HG03097 (cell line): ENCODE data around the gene ACCS.

Experiments
- ATAC-seq: cut with Tn5 transposase; IDR thresholded peaks from one replicate; pipeline ENCODE4 v1.9.1; 2021; ENCODE audit not compliant: unreplicated experiment, low FRiP score

The ACCS gene

DNA sequence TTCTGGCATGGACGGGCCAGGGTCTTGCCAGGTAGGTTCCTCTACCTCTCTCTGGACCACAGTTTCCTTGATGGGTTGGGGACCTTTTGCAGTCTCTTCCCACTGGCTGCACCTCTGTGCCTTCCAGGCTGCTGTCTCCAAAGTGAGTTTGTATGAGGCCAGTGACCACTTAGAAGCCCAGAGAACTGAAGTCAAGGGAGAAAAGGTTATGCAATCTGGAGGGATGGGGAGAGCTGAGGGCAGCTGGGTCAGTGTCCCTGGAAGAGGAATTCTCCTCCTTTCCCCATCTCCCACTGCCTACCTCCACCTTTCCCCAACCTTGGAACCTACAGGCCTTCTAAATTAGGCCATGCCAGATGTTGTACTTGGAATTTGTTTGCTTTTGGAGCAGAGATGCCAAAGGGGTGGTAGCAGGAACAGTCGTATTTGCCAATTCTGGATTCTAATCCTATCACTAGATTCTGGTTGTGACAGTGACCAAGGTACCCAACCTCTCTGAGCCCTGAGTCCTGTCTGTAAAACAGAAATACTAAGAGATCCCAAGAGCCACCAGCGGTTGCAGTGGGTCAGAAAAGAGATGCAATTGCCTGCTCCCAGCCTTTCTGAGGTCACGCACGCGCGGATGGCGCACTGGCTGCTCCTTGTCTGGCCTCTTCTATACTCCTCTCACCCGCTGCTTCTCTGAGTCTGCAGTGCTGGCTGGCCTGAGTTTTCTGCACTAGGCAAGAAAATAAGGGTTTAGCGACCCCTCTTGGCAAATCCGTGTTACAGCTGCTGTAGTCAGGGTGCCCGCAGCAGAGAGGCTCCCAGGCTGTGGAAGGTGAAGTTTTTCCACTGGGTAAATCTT lies 29.0 kb upstream of the ACCS start:
- ATAC-seq = no peak

DNA sequence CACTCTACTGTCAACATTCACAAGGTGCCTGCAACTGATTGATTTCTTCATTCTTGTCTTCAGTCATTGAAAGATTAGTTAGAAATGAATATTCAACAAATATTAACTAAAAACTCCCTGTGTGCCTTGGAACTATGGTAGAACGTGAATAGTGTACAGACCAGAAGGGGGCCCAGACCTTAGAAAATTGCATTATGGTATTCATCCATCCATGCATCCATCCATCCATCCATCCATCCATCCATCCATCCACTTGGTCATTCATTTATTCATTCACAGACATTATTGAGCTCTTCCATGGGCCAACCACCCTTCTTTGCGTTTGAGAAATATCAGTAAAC lies 28.4 kb upstream of the ACCS start:
- ATAC-seq = no peak

DNA sequence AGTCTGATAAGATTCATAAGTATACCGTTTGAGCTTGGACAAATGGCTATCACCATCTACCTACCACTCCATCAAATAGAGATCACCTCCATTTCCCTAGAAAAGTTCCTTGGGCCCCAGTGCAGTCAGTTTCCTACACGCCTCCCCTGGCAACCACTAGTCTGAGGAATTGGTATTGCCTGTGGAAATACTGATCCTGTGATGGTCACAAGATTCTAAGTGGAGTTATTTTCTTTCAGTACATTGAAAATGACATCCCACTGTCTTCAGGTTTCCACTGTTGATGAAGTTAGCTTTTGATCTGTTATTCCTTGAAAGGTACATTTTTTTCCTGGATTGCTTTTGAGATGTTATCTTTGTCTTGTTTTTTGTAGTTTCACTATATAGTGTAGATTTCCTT lies 22.9 kb upstream of the ACCS start:
- no peak for ATAC-seq

DNA sequence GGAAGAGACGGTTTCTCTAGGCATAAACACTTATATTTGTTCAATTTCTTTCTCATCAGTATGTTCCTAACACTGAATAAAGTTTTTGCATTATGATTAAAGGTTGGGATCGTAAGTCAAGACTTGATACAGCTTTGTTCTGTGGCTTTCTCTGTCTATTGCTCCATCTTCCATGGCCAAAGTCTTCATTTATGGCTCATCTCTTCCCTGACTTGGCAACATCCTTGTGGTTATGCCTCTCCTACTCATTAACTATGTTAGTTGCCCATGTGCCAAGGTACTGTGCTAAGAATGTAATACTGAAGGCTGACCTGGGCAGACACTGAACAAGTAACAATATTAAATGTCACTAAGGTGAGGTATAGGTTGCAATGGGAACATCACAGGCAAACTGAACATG lies 19.9 kb upstream of the ACCS start:
- ATAC-seq = no peak

DNA sequence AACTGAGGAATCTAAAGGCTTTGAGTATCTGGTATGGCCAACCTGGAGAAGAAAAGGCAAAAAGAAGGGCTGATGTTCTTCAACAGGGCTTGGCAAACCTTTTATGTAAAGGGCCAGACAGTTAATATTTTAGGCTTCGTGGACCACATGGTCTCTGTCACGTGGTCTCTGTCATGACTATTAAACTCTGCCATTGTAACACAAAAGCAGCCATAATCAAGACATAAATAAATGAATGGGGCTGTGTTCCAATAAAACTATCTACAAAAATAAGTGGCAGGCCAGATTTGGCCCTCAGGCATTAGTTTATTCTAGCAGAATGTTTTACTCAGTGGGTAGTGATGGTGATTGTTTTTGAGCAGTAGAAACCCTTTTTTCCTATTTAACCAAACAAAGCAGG lies 18.8 kb upstream of the ACCS start:
- no peak for ATAC-seq

DNA sequence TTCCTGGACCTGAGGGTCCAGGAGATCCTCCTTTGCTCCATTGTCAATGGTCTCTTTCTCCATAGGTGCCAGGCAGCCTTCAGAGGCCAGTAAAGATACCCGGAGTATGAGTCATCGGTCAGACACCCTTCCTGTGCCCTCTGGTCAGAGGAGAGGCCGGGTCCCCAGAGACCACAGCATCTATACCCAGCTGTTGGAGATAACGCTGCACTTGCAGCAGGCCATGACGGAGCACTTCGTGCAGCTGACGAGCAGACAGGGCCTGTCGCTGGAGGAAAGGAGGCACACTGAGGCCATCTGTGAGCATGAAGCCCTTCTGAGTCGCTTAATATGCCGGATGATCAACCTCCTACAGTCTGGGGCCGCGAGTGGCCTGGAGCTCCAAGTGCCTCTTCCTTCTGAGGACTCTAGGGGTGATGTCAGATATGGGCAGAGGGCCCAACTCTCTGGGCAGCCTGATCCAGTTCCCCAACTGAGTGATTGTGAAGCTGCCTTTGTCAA lies 18.1 kb upstream of the ACCS start, which contains the start of gene ACCSL:
ACCSL (plus strand) TSS at position 51 of the 501 bp plus-strand sequence; CDS start at position 107, 56 bp downstream.
- no peak for ATAC-seq

DNA sequence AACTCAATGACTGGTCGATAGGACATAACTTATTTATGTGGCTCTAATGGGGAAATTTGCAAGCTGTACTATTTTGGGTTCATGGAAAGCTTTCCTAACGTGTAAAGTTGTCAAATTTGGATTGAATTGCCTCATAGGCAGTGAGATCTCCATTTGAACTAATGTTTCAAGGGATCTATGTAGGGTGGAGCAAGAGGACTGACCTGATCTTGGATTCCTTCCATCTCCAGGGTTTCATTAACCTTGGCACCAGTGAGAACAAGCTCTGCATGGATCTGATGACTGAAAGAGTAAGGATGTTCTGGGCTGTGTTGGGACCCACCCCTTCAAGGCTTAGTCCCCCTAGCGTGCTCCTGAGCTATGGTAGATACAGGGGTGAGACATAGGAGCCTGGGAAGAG lies 16.2 kb upstream of the ACCS start:
- ATAC-seq = no peak

DNA sequence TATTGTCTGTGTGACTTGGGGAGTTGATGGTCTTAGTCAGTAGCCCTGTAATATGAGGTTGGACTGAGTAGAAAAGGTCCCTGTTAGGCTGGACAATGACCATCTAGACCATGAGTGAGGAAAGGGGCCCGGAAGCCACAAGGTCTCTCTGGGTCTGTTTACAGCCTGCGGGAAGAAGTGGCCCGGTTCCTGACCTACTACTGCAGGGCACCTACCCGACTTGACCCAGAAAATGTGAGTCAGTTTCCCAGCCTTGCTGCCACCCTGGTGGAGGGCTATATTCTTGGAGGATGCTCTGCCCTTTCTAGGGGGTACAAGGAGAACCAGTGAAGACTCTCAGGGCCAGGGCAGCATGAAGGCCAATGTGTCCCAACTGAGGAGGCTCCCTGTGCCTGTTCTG lies 14.9 kb upstream of the ACCS start:
- no peak for ATAC-seq

DNA sequence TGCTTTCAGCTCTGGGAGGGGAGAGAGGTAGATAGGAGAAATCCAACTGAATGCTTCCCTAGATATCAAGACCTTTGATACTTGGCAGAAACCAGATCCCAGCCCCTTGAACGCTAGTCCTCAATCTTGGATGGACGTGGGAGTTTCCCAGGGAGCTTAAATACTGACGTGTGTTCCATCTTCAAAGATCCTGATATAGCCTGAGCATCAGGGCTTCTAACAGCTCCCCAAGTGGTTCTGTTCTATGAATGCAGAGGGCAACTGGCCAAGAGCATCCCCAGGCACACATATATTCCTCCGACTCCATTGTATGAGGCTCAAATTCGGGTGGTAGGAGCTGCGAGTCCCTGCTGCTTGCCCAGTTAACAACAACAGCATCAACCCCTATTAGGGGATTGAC lies 8.7 kb upstream of the ACCS start:
- ATAC-seq = no peak

DNA sequence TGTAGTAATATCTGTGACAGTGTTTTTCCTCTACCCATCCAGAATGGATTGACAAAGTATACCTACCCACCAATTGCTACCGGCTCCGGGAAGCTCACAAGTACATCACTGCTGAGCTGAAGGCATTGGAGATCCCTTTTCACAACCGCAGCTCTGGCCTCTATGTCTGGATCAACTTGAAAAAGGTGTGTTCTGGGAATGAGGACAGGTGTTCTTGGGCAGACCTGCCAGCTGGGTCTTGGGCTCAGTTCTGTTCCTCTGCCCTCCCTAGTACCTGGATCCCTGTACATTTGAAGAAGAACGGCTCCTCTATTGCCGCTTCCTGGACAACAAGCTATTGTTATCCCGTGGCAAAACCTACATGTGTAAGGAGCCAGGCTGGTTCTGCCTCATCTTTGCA lies 7.8 kb upstream of the ACCS start:
- no peak for ATAC-seq

DNA sequence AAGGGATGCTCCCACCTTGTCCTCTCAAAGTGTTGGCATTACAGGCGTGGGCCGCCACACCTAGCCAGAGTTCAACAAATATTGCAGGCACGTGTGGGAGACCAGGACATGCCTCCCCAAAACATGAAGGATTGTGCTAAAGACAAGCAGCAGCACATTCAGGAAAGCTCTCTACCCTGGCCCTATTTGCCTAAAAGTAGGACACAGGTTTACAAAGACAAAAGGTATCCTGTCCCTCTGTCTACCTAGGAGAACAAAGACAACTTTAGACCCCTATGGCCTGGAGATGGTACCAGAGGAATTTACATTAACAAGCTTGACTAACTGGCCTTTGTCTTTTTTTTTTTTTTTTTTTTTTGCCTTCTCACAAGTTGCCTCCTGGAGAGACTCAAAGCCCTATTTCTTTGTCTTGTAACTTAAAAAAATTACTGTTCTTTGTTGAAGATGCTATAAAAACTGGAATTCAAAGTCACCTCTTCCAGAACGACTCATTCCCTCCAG lies 859 bp upstream of the ACCS start:
- ATAC-seq = no peak

DNA sequence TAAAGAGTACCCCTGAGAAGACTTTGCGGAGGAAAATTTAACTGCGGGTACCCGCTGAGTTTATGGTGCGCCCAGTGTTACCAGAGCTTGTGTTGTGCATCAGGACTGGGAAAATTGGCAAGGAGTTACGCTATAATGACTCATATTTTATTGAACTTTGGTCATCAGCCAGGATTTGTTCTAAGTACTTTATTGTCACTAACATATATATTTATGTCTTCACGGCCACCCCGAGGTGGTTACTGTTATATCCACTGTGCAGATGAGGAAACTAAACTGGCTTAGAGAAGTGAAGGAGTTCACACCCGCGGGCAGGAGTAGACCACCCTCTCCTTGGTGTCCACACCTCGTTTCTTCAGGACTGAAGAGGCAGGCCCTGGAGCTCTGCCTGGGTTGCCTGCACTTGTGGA lies 667 bp downstream of the ACCS start:
- no peak for ATAC-seq

DNA sequence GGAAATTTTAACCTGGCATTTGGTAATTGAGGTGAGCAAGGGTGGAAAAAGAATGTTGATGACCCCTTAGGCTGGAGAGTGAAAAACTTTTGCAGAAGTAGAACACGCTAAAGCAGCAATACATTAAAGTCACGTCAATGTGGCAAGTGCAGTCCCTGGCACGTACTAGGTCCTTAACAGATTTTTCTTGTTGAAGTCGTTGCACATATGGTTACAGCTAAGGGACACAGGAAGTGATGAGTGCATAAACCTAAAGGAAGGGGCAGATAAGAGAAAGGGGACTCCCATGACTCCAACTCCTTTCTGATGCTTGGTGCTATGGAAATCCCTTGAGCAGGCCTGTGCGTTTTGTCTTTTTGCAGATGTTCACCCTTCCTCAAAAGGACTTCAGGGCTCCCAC lies 1.2 kb downstream of the ACCS start:
- ATAC-seq = no peak

DNA sequence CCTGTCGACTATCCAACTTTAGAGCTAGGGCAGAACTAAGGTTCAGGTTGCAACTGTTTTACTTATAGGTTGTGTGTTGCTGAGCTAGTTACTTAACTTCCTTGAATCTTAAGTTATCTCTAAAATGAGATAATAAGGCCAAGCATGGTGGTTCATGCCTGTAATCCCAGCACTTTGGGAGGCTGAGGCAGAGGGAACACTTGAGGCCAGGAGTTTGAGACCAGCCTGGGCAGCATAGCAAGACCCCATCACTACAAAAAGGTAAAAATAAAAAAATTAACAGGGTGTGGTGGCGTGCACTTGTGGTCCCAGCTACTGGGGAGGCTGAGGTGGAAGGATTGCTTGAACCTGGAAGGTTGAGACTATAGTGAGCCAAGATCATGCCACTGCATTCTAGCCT lies 2.1 kb downstream of the ACCS start:
- ATAC-seq = no peak

DNA sequence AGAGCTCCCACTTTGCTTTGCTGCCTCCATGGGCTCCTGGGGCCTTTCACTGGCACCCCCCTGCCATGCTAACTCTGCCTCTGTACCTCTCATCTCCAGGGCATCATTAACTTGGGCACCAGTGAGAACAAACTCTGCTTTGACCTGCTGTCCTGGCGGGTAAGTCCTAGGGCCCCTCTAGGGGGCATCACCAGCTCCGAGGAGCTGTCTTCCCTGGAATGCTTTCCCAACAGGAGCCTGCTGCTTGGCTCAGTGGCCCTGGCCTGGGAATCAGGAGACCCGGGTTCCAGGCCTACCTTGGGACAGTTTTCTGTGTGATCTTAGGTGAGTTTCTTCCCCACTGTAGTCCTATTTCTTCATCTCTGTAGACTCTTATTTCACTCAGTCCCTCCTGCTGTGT lies 5.1 kb downstream of the ACCS start:
- no peak for ATAC-seq

DNA sequence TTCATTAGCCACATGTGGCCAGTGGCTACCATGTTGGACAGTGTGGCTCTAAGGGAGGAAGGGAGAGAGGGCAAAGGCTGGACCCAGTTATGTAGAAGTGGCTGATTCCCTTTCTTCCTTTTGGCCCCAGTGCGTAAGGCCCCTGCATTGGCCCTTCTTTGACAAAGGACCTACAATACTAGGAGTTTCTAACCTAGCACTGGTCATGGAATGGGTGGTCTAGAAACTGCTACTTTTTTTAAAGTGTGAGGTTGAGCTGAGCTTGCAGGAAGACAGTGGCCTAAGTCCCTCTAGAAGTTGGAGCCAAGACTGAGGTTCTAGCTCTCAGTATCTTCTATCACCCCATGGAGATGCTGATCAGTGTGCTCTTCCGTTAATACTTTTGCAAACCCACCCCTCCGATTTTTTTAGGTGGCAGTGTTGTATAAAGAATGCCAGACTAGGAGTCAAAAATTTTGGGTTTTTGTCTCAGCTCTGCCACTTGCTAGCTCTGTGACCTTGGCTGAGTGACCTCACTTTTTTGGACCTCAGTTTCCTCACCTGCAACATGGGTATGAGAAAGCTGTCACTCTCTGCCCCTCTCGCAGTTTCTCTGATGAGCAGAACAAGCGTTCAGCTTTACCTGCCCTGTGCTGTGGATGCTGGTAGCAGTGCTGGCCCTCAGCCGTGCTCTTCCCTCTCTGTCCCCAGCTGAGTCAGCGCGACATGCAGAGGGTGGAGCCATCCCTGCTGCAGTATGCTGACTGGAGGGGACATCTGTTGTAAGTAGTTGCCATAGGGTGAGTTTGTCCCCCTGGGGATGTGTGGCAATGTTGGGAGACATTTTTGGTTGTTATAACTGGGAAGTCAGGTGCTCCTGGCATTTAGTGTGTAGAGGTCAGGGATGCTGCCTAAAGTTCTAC lies 6.9 kb downstream of the ACCS start:
- ATAC-seq = no peak

DNA sequence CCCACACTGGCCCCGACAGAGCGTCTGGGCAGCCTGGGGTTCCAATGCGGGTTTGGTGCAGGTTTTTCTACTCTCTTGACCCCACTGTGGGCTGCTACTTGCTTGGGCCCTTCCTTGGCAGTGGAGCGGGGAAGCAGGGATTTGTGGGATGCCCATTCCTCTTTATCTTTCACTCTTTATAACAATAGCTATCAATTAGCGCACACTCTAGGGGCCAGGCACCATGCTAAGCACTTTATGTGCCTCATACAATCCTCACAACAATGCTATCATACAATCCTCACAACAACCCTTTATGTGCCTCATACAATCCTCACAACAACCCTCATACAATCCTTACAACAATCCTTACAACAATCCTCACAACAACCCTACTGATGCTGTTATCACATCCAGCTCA lies 12.7 kb downstream of the ACCS start:
- no peak for ATAC-seq

DNA sequence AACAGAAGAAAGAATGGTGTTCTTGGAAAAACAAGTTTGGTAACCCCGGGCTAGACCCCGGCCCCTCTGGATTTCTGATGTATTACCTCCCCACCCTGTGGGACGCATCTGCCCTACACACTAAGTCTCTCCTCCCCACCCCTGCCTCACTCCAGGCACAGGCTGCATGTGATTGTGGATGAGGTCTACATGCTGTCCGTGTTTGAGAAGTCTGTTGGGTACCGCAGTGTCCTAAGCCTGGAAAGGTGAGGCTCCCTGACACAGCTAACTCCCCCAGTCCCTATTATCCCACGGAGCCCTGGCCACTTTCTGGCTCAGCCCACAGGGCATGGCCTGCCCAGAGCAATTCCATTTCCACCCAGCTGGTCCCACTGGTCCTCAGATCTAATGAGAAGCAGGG lies 13.3 kb downstream of the ACCS start:
- no peak for ATAC-seq

DNA sequence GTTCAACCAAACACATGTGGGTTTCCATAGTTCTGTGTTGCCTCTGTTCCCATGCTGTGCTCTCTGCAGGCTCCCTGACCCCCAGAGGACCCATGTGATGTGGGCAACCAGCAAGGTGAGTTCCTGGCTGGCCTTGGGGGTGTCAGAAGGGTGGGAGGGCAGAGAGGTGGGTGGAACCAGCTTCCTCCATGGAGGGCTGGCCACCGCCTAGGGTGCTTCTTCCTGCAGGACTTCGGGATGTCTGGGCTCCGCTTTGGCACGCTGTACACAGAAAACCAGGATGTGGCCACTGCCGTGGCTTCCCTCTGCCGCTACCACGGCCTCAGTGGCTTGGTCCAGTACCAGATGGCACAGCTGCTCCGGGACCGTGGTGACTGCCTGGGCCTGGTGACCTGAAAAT lies 14.9 kb downstream of the ACCS start:
- ATAC-seq = no peak

DNA sequence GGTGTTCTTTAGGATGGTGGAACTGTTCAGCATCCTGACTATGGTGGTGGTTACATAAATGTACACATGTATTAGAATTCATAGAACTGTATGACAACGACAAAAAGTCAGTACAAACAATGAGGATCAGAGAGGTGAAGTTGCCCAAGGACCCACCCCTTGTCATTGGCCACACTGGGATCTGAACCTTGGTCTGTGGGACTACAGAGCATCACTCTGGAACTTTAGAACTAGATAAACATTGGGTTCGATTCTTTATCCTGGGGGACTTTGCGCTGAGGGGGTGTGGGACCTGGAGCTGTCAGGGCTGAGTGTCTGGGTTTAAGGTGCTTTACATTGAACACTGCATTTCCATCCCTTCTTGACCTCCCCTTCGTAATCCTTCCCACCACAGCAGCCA lies 16.6 kb downstream of the ACCS start:
- no peak for ATAC-seq

DNA sequence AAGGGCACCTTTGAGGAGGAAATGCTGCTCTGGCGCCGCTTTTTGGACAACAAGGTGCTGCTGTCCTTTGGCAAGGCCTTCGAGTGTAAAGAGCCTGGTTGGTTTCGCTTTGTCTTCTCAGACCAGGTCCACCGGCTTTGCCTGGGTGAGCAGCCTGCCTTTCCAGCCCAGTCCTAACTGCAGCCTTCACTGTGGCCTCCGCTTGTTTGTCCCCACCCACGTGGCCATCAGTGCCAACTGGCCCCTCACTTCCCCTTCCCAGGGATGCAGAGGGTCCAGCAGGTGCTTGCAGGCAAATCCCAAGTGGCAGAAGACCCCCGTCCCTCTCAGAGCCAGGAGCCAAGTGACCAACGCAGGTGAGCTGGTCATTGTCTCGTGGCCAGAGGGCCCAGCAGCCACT lies 17.4 kb downstream of the ACCS start:
- no peak for ATAC-seq

DNA sequence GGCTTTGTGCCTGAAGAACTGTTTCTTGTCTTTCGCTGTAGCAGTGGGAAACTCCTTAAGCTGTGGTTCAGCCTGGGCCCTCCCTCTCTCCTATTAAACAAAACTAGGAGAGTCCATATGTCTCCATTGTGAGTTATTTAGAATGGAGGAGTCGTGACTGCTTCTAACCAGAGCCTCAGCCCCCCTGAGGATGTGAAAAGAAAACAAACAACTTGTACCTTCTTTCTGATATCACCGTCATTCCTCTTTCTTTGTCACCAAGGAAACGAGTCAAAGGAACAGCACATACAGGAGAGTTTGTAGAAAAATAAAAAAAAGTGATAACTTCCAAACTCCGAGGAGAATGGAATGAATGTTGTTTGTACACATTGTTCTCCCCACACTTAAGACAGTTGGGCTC lies 17.8 kb downstream of the ACCS start:
- no peak for ATAC-seq
